ENCODE results near the gene FUCA1.
"Not testable (repeated sequence)": the region's sequence is repeated elsewhere in the genome, so short reads cannot be mapped to it uniquely, and the experiment has no call there.

Gene FUCA1

DNA sequence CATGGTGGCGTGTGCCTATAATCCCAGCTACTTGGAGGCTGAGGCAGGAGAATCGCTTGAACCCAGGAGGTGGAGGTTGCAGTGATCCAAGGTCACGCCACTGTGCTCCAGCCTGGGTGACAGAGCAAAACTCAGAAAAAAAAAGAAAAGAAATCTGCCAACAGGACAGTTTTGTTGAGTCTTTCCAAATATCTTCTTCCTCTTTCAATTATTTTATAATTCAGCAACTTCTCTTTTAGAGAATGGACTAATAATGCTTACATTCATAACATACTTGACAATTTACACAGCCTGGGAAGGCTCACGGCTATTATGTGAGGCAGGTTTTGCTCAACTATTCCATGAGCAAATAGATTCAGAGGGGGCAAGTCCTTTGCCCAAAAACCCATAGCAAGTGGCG lies 27.0 kb upstream of the FUCA1 start:
- no peak for DNase-seq

DNA sequence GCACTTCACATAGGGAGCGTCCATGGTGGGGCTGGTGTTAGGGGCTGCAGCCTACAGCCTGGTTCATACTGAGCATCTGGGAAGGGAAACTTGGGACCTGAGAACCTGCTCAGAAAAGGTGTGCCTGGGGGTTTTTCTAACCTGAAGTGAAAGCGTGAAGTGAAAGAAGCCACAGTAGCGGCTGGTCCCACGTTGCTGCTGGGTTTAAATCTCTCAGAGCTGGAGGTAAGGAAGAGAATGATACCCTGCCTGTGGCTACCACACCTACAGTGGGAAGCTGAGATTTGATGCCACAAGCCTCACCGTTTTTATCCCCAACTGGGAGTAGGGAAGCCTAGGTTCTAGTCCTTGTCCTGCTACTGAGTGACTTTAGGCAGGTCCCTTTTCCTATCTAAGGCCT lies 21.0 kb upstream of the FUCA1 start:
- no peak for DNase-seq

DNA sequence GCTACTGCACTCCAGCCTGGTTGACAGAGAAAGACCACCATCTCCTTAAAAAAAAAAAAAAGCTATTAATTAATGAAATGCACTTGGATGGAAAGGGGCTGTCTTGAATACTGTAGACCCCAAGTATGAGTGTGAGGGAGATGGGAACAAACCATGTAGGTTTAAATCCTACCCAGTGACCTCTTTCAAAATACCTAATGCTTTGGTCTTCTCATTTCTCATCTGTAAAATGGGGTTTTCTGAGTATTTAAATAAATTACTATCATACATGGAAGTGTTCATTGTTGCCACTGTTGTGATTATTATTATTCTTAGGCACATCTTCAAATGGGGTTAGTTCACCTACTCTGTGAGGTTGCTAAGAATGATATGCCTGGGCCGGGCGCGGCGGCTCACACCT lies 17.1 kb upstream of the FUCA1 start:
- DNase-seq = no peak

DNA sequence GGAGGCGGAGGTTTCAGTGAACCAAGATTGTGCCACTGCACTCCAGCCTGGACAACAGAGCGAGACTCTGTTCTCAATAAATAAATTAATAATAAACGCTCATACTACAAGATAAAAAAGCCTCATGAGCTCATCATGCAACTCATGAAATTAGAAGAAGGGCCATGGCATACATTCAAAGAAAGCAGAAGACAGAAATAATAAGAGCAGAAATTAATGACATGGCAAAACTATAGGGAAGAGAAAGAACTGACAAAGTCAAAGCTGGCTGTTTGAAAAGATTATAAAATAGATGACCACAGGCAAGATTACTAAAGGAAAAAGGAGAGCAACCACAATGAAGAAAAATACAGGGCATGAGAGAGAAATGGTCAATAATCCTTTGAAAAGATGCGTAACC lies 14.7 kb upstream of the FUCA1 start:
- DNase-seq = no peak

DNA sequence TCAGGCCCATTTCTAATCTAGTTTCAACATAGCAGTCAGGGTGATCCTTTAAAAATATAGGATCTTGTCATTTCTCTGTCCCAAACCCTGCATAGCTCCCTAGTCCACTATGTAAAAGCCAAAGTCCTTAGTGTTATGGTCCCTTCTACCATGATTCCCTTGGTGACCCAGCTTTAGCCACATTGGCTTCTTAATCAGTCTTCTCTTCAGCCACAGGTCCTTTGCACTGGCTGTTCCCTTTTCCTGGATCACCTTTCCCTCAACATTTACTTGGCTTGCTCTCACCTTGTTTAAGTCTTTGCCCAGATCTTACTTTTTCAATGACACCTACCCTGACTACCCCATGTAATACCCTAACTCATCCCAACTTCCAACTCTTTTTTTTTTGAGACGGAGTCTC lies 11.7 kb upstream of the FUCA1 start:
- no peak for DNase-seq

DNA sequence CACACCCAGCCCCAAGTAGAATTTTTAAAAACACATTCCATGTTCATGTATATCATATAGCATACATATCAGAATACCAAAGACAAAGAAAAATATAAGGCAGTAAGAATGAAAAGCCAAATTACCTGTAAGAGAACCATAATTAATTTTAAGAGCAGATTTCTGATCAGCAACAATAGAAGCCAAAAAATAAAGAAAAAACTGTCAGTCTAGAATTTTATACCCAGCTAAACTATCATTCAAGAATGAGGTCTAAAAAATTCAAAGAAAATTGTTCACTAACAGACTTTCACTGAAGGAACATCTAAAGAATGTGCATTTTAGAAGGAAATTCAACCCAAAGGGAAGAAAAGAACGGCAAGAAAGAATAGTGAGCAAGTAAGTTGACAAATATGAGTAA lies 10.6 kb upstream of the FUCA1 start:
- DNase-seq = no peak

DNA sequence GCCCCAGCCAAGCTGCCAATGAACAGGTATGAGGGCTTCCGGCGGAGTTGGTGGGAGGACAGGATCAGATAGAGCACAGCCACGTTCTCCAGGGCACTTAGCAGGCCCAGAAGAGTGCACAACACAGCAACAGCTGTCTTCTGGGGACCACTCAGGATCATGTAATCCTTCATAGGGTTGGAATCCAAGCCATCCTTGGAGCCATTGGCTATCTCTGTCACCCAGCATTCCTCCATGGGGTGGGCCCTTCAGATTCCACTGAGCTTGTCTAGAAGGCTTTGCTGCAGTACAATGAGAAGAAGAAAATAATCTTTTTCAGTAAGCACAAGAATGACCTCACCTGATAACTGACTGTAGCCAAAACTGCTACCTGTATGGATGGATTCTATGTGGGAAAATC lies 7.3 kb upstream of the FUCA1 start:
- DNase-seq = no peak

DNA sequence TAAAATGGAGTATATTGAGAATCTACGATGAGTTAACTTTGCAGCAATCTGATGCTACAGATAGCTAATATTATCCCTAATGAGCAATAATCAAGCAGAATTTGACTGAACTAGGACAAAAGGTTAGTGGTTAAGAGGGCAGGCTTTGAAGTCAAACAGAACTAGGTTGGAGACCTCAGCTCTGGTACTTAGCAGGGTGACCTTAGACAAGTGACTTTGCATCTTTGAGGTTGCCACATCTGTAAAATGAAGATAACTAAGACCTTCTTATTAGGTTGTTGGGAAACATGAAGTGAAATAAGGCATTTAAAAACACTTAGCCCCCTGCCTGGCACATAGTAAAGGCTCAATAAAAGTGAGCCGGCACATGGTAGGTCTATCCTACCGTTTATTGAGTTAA lies 4.3 kb upstream of the FUCA1 start:
- no peak for DNase-seq

DNA sequence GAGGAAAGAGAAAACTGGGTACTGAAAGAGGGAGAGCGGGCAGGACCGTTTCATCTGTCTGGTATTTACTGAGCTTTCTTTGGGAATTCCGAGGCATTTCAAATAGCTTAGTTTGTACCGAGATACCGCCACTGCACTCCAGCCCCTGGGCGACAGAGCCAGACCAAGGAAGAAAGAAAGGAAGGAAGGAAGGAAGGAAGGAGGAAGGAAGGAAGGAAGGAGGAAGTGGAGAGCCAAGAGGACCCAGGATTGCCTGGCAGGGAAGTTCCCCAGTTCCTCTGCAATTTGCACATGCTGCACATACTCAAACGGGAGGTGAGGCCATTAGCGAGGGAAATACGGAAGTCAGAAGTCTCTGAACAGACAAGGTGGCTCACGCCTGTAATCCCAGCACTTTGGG lies 961 bp upstream of the FUCA1 start:
- no peak for DNase-seq

DNA sequence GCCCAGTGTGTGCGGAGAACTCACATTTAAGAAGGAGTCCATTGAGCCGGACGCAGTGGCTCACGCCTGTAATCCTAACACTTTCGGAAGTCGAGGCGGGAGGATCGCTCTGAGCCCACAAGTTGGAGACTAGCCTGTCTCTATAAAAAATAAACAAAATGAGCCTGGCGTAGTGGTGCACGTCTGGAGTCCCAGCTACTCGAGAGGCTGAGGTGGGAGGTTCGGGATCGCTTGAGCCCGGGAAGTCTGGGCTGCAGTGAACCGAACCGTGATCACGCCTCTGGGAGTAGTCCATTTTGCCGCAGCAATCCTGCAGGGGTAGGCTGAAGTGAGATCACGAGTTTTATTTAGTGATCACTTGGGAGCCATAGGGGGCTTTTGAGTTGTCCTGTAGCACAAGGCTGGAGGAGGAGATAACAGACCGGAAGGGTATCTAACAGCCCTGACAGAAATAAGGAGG lies 497 bp upstream of the FUCA1 start:
- no peak for DNase-seq

DNA sequence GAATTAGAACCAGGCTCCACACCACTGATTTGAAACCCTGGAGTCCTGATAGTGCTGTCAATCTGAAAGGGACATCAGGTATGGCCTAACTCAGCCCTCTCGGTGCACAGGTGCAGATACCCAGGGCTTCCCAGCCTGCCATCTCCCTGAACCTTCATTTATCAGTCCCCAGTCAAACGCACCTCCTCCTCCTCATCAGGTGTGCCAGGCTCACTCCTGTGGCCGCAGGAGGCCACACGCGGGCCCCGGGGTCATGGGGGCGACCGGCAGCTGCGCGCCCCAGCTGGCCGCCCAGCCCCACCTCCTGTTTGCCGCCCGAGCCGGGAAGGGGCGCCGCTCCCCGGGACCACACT lies 572 bp downstream of the FUCA1 start:
- DNase-seq = no peak

DNA sequence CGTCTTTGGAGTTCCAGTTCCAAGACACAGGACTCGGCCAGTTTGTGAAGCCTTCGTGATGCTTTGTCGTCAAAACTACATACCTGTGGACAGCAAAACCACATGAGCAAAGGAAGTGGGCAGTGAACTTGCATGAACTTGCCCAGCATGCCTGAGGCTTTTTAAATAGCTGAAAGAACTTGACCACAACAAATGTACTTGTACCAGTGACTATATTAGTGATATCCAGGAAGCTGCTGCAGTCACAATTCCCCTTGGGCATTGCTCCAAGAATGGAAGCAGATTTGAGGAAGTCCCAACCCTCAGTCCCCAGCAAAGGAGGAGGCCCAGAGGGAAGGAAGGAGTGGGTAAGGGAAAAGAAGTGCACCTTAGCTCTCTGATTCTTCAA lies 2.6 kb downstream of the FUCA1 start:
- no peak for DNase-seq

DNA sequence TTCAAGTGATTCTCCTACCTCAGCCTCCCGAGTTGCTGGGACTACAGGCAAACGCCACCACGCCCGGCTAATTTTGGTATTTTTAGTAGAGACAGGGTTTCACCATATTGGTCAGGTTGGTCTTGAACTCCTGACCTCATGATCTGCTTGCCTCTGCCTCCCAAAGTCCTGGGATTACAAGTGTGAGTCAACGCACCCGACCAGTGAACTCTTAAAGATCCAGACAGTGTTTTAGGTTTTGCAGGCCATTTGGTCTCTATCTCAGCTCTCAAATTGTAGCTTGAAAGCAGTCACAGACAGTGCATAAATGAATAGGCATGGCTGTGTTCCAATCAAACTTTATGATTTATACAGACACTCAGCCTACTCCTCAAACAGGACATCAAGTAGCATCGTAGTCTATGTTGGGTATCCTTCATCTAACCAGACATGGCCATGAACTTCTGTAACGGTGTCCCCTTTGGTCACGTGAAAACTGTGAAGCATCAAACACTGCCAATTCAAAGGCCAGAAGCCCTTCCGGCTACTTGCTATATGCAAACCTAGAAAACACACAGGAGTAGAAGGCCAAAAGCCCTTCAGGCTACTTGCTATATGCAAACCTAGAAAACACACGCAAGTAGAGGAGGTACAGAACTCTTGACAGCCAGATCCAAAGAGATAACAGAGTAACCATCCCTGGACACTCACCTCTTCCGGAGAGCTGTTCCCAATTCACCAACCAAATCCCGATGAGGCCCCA lies 3.1 kb downstream of the FUCA1 start:
- DNase-seq = no peak

DNA sequence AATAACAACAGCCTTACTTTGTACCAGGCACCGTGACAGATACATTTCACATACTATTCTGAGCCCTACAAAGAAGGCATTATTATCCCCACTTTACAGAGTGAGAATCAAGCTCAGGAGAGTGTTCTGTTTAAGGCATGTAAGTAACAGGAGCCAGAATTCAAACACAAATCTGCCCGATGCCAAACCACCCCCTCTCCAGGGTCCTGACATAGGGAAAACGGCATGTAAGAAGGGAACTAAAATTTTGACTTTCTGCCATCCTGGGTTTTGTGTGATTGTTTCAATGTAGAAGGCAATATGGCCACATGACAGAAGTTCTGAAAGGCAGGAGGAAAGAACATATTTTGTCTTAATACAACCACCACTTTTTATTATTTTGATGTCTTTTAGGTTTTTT lies 5.5 kb downstream of the FUCA1 start:
- no peak for DNase-seq

DNA sequence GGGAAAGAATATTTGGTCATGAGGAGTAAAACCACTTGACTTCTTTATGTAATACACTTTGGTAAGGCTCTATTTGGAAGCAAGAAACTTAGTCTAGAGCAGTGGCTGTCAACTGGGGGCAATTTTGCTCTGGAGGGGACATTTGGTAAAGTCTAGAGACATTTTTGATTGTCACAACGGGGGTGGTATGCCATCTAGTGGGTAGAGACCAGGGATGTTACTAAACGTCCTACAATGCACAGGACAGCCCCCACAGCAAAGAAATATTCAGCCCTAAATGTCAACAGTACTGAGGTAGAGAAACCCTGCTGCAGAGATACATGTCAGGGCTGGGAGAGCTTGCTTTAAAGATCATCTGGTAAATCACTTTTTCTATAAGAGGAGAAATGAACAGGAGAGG lies 13.5 kb downstream of the FUCA1 start:
- no peak for DNase-seq

DNA sequence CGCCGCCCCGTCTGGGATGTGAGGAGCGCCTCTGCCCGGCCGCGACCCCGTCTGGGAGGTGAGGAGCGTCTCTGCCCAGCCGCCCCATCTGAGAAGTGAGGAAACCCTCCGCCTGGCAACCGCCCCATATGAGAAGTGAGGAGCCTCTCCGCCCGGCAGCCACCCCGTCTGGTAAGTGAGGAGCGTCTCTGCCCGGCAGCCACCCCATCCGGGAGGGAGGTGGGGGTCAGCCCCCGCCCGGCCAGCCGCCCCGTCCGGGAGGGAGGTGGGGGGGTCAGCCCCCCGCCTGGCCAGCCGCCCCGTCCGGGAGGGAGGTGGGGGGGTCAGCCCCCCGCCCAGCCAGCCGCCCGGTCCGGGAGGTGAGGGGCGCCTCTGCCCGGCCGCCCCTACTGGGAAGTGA lies 15.0 kb downstream of the FUCA1 start:
- not testable (repeated sequence) for DNase-seq

DNA sequence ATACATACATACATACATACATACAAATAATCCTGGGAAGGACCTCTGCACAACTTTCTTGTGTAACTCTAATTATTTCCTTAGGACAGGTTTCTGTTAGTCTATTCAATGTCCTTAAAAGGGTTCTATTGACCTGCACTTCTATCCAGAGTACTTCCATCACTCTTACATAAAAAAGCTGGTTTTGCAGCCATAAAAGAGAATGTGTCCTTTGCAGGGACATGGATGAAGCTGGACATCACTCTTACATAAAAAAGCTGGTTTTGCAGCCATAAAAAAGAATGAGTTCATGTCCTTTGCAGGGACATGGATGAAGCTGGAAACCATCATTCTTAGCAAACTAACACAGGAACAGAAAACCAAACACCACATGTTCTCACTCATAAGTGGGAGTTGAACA lies 16.7 kb downstream of the FUCA1 start:
- not testable (repeated sequence) for DNase-seq

DNA sequence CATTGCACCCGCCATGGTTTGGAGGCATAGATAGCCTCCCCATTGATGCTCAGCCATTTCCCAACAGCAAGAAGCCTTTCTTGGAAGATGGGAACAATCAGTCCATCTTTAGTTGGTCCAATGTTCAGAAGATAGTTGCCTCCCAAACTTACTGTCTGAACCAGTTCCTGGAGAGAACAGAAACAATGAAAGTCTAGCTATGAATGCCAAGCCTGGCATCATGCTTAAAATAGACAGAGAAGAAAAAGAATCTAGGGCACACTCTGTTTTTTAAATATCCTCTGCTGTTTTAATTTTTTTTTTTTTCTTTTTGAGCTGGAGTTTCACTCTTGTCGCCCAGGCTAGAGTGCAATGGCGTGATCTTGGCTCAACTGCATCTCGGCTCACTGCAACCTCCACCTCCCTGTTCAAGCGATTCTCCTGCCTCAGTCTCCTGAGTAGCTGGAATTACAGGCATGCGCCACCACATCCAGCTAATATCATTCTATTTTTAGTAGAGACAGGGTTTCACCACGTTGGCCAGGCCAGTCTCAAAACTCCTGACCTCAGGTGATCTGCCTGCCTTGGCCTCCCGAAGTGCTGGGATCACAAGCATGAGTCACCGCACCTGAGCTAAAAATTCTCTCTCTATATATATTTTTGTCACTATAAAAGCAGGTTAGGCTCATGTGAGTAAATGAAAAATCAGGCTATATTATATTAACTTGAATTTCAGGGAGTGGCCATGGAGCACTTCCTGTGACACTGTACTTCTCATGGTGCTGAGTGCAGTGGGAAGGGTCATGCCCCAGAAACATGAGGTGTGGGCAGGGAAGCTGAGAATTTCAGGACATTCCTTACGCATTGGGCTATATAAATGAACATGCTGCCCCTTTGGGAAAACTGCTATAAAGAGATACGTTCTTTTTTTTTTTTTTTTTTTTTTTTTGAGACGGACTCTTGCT lies 19.1 kb downstream of the FUCA1 start:
- DNase-seq = no peak

DNA sequence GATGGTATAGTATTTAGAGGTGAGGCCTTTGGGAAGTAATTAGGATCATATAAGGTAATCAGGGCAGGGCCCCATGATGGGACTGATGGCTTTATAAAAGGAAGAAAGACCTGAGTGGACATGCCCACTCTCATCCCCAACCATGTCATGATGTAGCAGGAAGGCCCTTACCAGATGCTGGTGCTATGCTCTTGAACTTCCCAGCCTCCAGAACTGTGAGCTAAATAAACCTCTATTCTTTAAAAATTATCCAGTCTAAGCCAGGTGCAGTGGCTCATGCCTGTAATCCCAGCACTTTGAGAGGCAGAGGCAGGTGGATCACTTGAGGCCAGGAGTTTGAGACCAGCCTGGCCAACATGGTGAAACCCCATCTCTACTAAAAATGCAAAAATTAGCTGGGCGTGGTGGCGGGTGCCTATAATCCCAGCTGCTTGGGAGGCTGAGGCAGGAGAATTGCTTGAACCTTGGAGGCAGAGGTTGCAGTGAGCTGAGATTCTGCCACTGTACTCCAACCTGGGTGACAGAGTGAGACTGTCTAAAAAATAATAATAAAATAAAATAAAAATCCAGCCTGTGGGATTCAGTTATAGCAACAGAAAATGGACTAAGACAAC lies 20.5 kb downstream of the FUCA1 start:
- DNase-seq = not testable (repeated sequence)

DNA sequence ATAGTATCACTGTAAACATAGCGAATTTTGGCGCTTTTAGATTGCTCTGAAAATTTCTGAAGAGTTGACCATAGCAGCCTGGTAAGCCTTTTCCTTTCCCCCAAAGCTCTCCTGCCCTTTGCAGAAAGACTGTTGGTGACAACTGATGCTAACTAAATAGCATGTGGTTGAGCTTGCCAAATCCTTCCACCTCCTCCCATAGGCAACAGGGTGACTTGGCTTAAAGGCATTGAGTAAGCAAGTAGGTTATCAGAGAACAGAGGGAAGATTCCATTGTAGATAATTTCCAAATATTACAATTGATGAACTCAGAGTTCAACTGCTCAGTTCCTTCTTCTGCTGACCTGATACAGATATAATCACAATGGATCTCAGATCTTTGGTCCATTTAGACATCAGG lies 22.9 kb downstream of the FUCA1 start:
- no peak for DNase-seq

DNA sequence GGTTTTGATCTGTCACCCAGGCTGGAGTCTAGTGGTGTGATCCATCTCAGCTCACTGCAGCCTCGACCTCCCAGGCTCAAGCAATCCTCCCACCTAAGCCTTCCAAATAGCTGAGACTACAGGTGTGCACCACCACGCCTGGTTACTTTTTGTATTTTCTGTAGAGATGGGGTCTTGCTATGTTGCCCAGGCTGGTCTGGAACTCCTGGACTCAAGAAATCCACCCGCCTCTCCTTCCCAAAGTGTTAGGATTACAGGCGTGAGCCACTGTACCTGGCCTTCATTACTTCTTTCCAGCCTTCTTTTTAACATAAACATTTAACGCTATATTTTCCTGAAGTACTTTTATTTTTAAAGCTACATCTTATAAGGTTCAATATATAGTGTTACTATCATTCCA lies 24.4 kb downstream of the FUCA1 start:
- DNase-seq = no peak

DNA sequence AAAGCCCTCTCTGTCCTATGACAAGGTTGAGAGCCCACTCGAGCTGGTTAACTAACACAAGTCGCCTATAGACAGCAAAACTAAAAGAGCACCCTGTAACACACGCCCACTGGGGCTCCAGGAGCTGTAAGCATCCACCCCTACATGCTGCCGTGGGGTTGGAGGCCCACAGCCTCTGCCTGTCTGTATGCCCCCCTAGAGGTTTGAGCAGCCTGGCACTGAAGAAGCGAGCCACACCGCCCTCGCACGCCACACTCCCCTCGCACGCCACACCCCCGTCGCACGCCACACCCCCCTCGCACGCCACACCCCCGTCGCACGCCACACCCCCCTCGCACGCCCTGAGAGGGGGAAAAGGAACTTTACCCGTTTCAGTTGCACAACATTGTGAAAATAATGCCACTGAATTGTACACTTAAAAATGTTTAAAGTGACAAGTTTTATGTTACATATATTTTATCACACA lies 29.7 kb downstream of the FUCA1 start:
- DNase-seq = no peak

DNA sequence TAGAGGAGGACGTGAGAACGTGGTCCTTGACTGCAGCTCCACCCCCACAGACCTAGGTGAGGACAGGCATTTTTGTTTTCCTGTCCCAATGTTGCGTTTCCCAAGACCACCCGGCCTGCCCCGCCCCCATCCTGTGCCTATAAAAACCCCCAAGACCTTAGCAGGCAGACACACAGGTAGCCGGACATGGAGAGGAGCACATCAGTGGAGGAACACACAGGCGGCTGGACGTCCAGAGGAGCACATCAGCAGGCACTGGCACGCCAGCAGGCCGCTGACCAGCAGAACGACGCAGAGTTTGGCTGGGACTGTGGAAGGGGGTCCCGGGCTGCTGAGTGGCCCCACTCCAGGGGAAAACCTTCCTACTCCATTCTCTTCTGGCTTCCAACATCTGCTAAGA lies 30.2 kb downstream of the FUCA1 start:
- DNase-seq = no peak

DNA sequence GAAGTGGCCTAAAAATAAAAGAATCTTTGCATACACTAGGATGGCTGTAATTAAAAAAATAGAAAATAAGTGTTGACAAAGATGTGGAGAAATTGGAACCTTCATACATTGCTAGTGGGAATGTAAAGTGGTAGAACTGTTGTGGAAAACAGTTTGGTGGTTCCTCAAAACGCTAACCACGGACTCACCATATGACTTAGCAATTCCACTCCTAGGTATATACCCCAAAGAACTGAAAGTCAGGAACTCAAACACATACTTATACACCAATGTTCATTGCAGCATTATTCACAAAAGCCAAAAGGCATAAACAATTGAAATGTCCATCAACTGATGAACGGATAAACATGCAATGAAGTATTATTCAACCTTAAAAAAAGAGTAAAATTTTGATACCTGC lies 32.1 kb downstream of the FUCA1 start:
- DNase-seq = no peak
